Mesenchymal stem cell (in vitro differentiated cells and primary cell): ENCODE measurements around the gene ATP2B3.
A peak's percentile ranks its signal among the peaks of the same experiment; 100 is the strongest.

Experiments used
- DNase-seq: peaks from one replicate; pipeline ENCODE4 v3.0.0-alpha.2; 2013
- H2AFZ ChIP-seq: one replicate; pipeline ENCODE4 v1.6.1; 2013; ENCODE audit warnings: low read depth, mild to moderate bottlenecking, control low read depth, inconsistent platforms, low read length, moderate library complexity
- H2AK5ac ChIP-seq: 2 replicates; pipeline ENCODE4 v1.6.1; 2013; ENCODE audit warnings: low read length, moderate library complexity, mild to moderate bottlenecking, inconsistent platforms; ENCODE audit not compliant: severe bottlenecking
- H2BK120ac ChIP-seq: one replicate; pipeline ENCODE4 v1.6.1; 2013; ENCODE audit warnings: low read depth, mild to moderate bottlenecking, inconsistent platforms, low read length, moderate library complexity
- H2BK12ac ChIP-seq, 2 experiments: one replicate each; pipeline ENCODE4 v1.6.1; 2013; ENCODE audit warnings: inconsistent platforms in 2 of 2, low read length in 2 of 2, mild to moderate bottlenecking in 2 of 2, moderate library complexity in 2 of 2, control low read depth in 1 of 2
- H2BK15ac ChIP-seq: one replicate; pipeline ENCODE4 v1.6.1; 2013; ENCODE audit warnings: mild to moderate bottlenecking, low read depth, inconsistent platforms; ENCODE audit not compliant: poor library complexity, severe bottlenecking
- H2BK5ac ChIP-seq: 2 replicates; pipeline ENCODE4 v1.6.1; 2013; ENCODE audit warnings: low read depth, mild to moderate bottlenecking, low read length, control low read depth, inconsistent platforms; ENCODE audit not compliant: poor library complexity, severe bottlenecking
- H3K14ac ChIP-seq, 2 experiments: one replicate each; pipeline ENCODE4 v1.6.1; 2013; ENCODE audit warnings: inconsistent platforms in 2 of 2, low read length in 2 of 2, control low read depth in 1 of 2, mild to moderate bottlenecking in 1 of 2, moderate library complexity in 1 of 2
- H3K18ac ChIP-seq, 2 experiments: one replicate each; pipeline ENCODE4 v1.6.1; 2013; ENCODE audit warnings: inconsistent platforms in 2 of 2, low read length in 2 of 2, control low read depth in 1 of 2, low read depth in 1 of 2, mild to moderate bottlenecking in 1 of 2
- H3K23ac ChIP-seq, 2 experiments: one replicate each; pipeline ENCODE4 v1.6.1; 2013; ENCODE audit warnings: inconsistent platforms in 2 of 2, low read length in 2 of 2, mild to moderate bottlenecking in 2 of 2, moderate library complexity in 2 of 2, control low read depth in 1 of 2
- H3K27ac ChIP-seq: 2 replicates; pipeline ENCODE4 v1.5.1; 2013; ENCODE audit warnings: mild to moderate bottlenecking, moderate library complexity, low read length, control low read depth, inconsistent platforms; ENCODE audit not compliant: poor library complexity, severe bottlenecking
- H3K27me3 ChIP-seq, 2 experiments: 2 replicates each; pipeline versions ENCODE4 v1.6.1 to v1.7.0; 2013; ENCODE audit warnings: low read length in 2 of 2, mild to moderate bottlenecking in 2 of 2, moderate library complexity in 2 of 2, control low read depth in 1 of 2, inconsistent platforms in 1 of 2; ENCODE audit not compliant: control insufficient read depth in 1 of 2, insufficient read depth in 1 of 2
- H3K36me3 ChIP-seq, 2 experiments: 2 replicates each; pipeline versions ENCODE4 v1.6.1 to v1.7.0; 2013; ENCODE audit warnings: low read length in 2 of 2, control low read depth in 1 of 2, inconsistent platforms in 1 of 2, low read depth in 1 of 2, mild to moderate bottlenecking in 1 of 2; ENCODE audit not compliant: insufficient read depth in 2 of 2, control insufficient read depth in 1 of 2
- H3K4ac ChIP-seq, 2 experiments: one replicate each; pipeline ENCODE4 v1.6.1; 2013; ENCODE audit warnings: inconsistent platforms in 2 of 2, low read length in 2 of 2, mild to moderate bottlenecking in 2 of 2, moderate library complexity in 2 of 2, control low read depth in 1 of 2, low read depth in 1 of 2
- H3K4me1 ChIP-seq: 2 replicates; pipeline ENCODE4 v1.6.1; 2013; ENCODE audit warnings: low read depth, low read length, control low read depth; ENCODE audit not compliant: control insufficient read depth, insufficient read depth
- H3K4me2 ChIP-seq: 2 replicates; pipeline ENCODE4 v1.6.1; 2013; ENCODE audit warnings: low read length, mild to moderate bottlenecking, inconsistent platforms; ENCODE audit not compliant: poor library complexity, severe bottlenecking
- H3K4me3 ChIP-seq, 2 experiments: 2 replicates each; pipeline versions ENCODE4 v1.5.1 to v1.7.0; 2013; ENCODE audit warnings: low read length in 2 of 2, mild to moderate bottlenecking in 2 of 2, control low read depth in 1 of 2, low read depth in 1 of 2; ENCODE audit not compliant: insufficient read depth in 1 of 2
- H3K79me1 ChIP-seq: replicated peaks from 2 replicates; pipeline ENCODE4 v1.6.1; 2013; ENCODE audit warnings: mild to moderate bottlenecking, control low read depth, low read length, inconsistent platforms; ENCODE audit not compliant: poor library complexity, severe bottlenecking
- H3K9ac ChIP-seq: 2 replicates; pipeline ENCODE4 v1.7.0; 2013; ENCODE audit warnings: mild to moderate bottlenecking, low read length, moderate library complexity
- H3K9me3 ChIP-seq: 2 replicates; pipeline ENCODE4 v1.7.0; 2013; ENCODE audit warnings: mild to moderate bottlenecking, low read length; ENCODE audit not compliant: control insufficient read depth
- H4K8ac ChIP-seq: one replicate; pipeline ENCODE4 v1.6.1; 2013; ENCODE audit warnings: inconsistent platforms, mild to moderate bottlenecking, low read length, moderate library complexity
- H4K91ac ChIP-seq: one replicate; pipeline ENCODE4 v1.6.1; 2013; ENCODE audit warnings: mild to moderate bottlenecking, low read length, inconsistent platforms
- WGBS: methylation state at CpG from one replicate; pipeline ENCODE4 v1.1.7; 2013; ENCODE audit warnings: mixed read lengths; 5-methylcytosine and 5-hydroxymethylcytosine counted together

ATP2B3 gene

DNA sequence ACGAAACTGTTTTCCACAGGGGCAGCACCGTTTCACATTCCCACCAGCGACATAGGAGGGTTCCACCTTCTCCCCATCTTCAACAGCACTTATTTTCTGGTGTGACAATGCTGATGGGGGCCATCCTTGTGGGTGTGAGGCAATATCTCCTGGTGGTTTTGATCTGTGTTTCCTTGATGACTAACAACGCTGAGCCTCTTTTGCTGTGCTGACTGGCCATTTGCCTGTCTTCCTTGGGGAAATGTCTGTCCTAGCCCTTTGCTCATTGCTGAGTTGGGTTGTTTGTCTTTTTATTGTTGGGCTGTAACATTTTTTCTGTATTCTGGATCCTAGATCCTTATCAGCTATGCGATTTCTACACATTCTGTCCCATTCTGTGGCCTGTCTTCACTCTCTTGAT, 33.7 kb downstream of the ATP2B3 start:
- no peak overlapping the region for H2BK12ac ChIP-seq
- no peak overlapping the region for H3K4me3 ChIP-seq
- no peak overlapping the region for H3K4me2 ChIP-seq
- no peaks in the 10 kb centered on the region for H3K4me1 ChIP-seq
- H2BK5ac ChIP-seq: no peak overlapping the region
- H2BK15ac ChIP-seq: no peak overlapping the region
- no peaks in the 10 kb centered on the region for H3K9me3 ChIP-seq
- H4K8ac ChIP-seq: no peak overlapping the region
- H2AK5ac ChIP-seq: no peak overlapping the region
- WGBS: no CpG with 5 or more reads among the region's 5 CpGs
- H2AFZ ChIP-seq: no peak overlapping the region
- no peak overlapping the region for H3K18ac ChIP-seq
- peak; percentile 11 for DNase-seq
- no peaks in the 10 kb centered on the region for H3K79me1 ChIP-seq
- peaks cover 32 to 80% of the 10 kb centered on the region in 2 experiments for H3K27me3 ChIP-seq
- no peak overlapping the region for H3K4ac ChIP-seq
- no peak overlapping the region for H3K23ac ChIP-seq
- H3K36me3 ChIP-seq: no peaks in the 10 kb centered on the region
- no peak overlapping the region for H2BK120ac ChIP-seq
- H3K14ac ChIP-seq: no peak overlapping the region
- no peak overlapping the region for H4K91ac ChIP-seq
- H3K27ac ChIP-seq: no peak overlapping the region
- H3K9ac ChIP-seq: no peak overlapping the region

DNA sequence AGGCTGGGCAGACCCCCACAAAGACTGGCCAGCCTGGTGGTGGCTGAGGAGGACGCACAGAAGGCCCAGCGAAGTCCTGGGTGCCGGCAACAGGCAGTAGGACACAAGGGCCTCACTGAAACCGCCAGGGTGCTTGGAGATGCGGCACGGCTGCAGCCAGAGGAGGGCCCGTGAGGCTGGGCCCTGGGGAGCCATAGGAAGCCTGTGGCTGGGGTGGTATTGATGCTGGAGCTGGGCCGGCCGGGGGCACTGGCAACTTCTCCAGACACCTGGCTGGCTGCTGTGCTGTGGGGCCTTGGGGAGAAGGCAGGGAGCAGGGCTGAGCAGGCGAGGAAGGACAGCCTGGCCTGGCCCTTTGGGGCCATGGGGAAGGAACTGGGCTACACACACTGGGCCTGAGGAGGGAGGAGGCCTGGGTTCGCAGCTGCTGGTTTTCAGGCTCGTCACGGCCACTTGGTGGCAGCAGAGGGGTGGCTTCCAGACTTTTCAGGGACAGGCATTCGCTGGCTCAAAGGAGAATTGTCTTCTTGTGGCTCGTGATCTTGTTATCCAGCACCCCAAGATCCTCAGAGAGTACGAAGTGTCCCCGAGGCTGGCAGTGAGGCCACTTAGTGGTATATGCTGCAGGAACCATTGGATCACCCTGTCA, 37.2 kb downstream of the ATP2B3 start:
- no peak overlapping the region for H2BK120ac ChIP-seq
- no peak overlapping the region for H2BK5ac ChIP-seq
- H3K36me3 ChIP-seq: no peaks in the 10 kb centered on the region
- H3K23ac ChIP-seq: no peak overlapping the region
- WGBS: 45% methylated on average over 17 of the region's 17 CpGs
- DNase-seq: peak; percentile 49
- no peak overlapping the region for H2BK12ac ChIP-seq
- H3K9ac ChIP-seq: no peak overlapping the region
- H2AFZ ChIP-seq: no peak overlapping the region
- no peaks in the 10 kb centered on the region for H3K9me3 ChIP-seq
- no peak overlapping the region for H4K8ac ChIP-seq
- no peak overlapping the region for H3K14ac ChIP-seq
- no peak overlapping the region for H3K18ac ChIP-seq
- no peak overlapping the region for H2BK15ac ChIP-seq
- no peak overlapping the region for H3K4me3 ChIP-seq
- peaks cover 39 to 86% of the 10 kb centered on the region in 2 experiments for H3K27me3 ChIP-seq
- no peak overlapping the region for H3K4ac ChIP-seq
- H3K79me1 ChIP-seq: no peaks in the 10 kb centered on the region
- no peak overlapping the region for H3K27ac ChIP-seq
- no peak overlapping the region for H4K91ac ChIP-seq
- no peak overlapping the region for H2AK5ac ChIP-seq
- no peak overlapping the region for H3K4me2 ChIP-seq
- no peaks in the 10 kb centered on the region for H3K4me1 ChIP-seq

DNA sequence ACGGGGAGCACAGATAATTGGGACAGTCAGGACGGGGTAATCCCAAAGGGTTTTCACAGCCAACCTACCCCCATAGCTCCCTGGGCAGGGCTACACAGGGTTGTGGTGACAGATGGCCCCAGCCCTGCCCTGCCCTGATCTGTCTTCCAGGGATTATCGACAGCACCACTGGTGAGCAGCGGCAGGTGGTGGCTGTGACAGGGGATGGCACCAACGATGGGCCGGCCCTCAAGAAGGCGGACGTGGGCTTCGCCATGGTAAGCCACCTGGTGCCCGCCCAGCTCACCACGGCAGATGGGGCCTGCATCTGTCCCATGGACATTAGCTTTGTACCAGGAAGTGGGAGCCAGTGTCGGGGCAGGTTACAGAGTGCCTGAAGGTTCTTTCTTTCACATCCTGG, 39.3 kb downstream of the ATP2B3 start:
- Histone ChIP-seq H3K79me1 (no peaks in the 10 kb centered on the region), H2BK15ac (peak overlapping the region; percentile 52), H2AK5ac (no peak overlapping the region), H4K8ac (no peak overlapping the region), H2AFZ (no peak overlapping the region), H3K4me2 (no peak overlapping the region), H3K27me3 (peaks cover 38 to 90% of the 10 kb centered on the region in 2 experiments), H2BK5ac (no peak overlapping the region), H3K18ac (no peak overlapping the region), H2BK120ac (no peak overlapping the region), H3K4ac (no peak overlapping the region), H3K9me3 (no peaks in the 10 kb centered on the region), H4K91ac (no peak overlapping the region), H3K4me1 (no peaks in the 10 kb centered on the region), H3K14ac (no peak overlapping the region), H3K27ac (no peak overlapping the region), H2BK12ac (no peak overlapping the region), H3K9ac (no peak overlapping the region), H3K23ac (no peak overlapping the region), H3K4me3 (no peak overlapping the region), H3K36me3 (no peaks in the 10 kb centered on the region)
- WGBS: 95% methylated on average over 11 of the region's 12 CpGs
- DNase-seq: no peak

DNA sequence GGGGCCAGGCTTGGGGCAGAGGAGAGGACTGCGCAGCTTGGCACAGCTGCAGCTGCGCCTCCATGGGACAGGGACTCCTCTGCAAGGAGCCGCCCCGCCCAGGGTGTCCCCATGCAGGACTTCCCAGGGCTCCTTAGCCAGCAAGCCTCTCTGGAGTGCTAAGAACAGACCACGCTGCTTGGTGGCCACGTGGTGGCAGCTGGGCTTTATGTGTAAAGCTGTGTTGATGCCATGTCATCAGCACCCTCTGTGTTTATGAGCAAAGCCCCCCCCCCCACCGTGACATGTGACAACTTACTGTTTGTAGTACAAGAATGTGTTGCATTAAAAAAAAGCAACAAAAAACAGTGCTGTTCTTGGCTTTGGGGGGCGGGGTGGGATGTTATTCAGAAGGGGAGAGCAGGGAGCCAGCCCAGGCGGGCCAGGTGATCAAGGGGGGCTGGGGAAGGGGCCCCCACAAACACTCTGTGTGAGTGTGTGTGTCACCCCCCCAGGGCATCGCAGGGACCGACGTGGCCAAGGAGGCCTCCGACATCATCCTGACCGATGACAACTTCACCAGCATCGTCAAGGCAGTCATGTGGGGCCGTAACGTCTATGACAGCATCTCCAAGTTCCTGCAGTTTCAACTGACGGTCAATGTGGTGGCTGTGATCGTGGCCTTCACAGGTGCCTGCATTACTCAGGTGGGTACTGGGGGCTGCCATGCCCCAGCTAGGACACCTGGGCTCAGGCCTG, 40.3 kb downstream of the ATP2B3 start:
- H3K4me3 ChIP-seq: no peak overlapping the region
- no peak overlapping the region for H3K27ac ChIP-seq
- no peak overlapping the region for H4K8ac ChIP-seq
- H3K23ac ChIP-seq: no peak overlapping the region
- H3K79me1 ChIP-seq: no peaks in the 10 kb centered on the region
- H2AK5ac ChIP-seq: no peak overlapping the region
- H3K18ac ChIP-seq: no peak overlapping the region
- no peak for DNase-seq
- peaks cover 28 to 88% of the 10 kb centered on the region in 2 experiments for H3K27me3 ChIP-seq
- no peaks in the 10 kb centered on the region for H3K36me3 ChIP-seq
- no peak overlapping the region for H2BK15ac ChIP-seq
- no peak overlapping the region for H3K4me2 ChIP-seq
- no peak overlapping the region for H2BK5ac ChIP-seq
- H4K91ac ChIP-seq: no peak overlapping the region
- H3K4me1 ChIP-seq: no peaks in the 10 kb centered on the region
- H2BK12ac ChIP-seq: no peak overlapping the region
- no peak overlapping the region for H2AFZ ChIP-seq
- WGBS: 84% methylated on average over 17 of the region's 19 CpGs
- no peak overlapping the region for H2BK120ac ChIP-seq
- H3K4ac ChIP-seq: no peak overlapping the region
- H3K9me3 ChIP-seq: no peaks in the 10 kb centered on the region
- H3K9ac ChIP-seq: no peak overlapping the region
- H3K14ac ChIP-seq: no peak overlapping the region
